H1 (cell line): ENCODE measurements around the gene KCNC1.

Experiments used
- CHD1 ChIP-seq: IDR thresholded peaks from 2 replicates; pipeline ENCODE4 v1.6.1; 2012; ENCODE audit warnings: low read depth, low read length, improper control_type of control experiment
- CHD7 ChIP-seq: fragments of 300-600 bp; sonication (generic); IDR thresholded peaks from 2 replicates; pipeline ENCODE4 v1.7.1; 2012; ENCODE audit warnings: low read length, moderate library complexity, mild to moderate bottlenecking, inconsistent platforms; ENCODE audit not compliant: insufficient replicate concordance
- CTCF ChIP-seq, 3 experiments: IDR thresholded peaks; 1 replicate in 2 of 3; 2 replicates in 1 of 3; pipeline versions ENCODE4 v1.5.1 to v1.6.1; 2011; ENCODE audit warnings: low read length in 3 of 3, mild to moderate bottlenecking in 3 of 3, inconsistent platforms in 2 of 3, low read depth in 1 of 3, moderate library complexity in 1 of 3; ENCODE audit not compliant: insufficient read depth in 1 of 3; ENCODE audit errors: control extremely low read depth in 1 of 3
- EP300 ChIP-seq, 2 experiments: IDR thresholded peaks; 1 replicate in 1 of 2; 2 replicates in 1 of 2; pipeline ENCODE4 v1.6.1; 2011 to 2012; ENCODE audit warnings: low read depth in 2 of 2, low read length in 2 of 2, mild to moderate bottlenecking in 2 of 2, borderline replicate concordance in 1 of 2, inconsistent platforms in 1 of 2, moderate library complexity in 1 of 2
- EZH2 ChIP-seq: fragments of 200-600 bp; sonication (generic); IDR thresholded peaks from 2 replicates; pipeline ENCODE4 v1.7.1; 2012; ENCODE audit warnings: low read depth, mild to moderate bottlenecking, moderate library complexity, low read length, inconsistent platforms; ENCODE audit not compliant: severe bottlenecking
- FOSL1 ChIP-seq: IDR thresholded peaks from 2 replicates; pipeline ENCODE4 v1.6.1; 2011; ENCODE audit warnings: mild to moderate bottlenecking, low read depth, low read length, moderate library complexity; ENCODE audit not compliant: insufficient read depth
- GABPA ChIP-seq: IDR thresholded peaks from 2 replicates; pipeline ENCODE4 v1.6.1; 2011; ENCODE audit warnings: mild to moderate bottlenecking, low read length, moderate library complexity, borderline replicate concordance; ENCODE audit not compliant: insufficient read depth
- JUN ChIP-seq: IDR thresholded peaks from 2 replicates; pipeline ENCODE4 v1.6.1; 2011; ENCODE audit warnings: low read depth, mild to moderate bottlenecking, improper control_type of control experiment, low read length
- JUND ChIP-seq: IDR thresholded peaks from 2 replicates; pipeline ENCODE4 v1.6.1; 2011; ENCODE audit warnings: mild to moderate bottlenecking, improper control_type of control experiment, low read length
- POLR2A ChIP-seq, 2 experiments: IDR thresholded peaks; 1 replicate in 1 of 2; 2 replicates in 1 of 2; pipeline ENCODE4 v1.6.1; 2011; ENCODE audit warnings: low read depth in 2 of 2, low read length in 2 of 2, mild to moderate bottlenecking in 2 of 2; ENCODE audit errors: control extremely low read depth in 1 of 2
- POLR2AphosphoS5 ChIP-seq: IDR thresholded peaks from 2 replicates; pipeline ENCODE4 v1.6.1; 2011; ENCODE audit warnings: low read depth, low read length
- RAD21 ChIP-seq, 2 experiments: IDR thresholded peaks in 1 of 2; conservative IDR thresholded peaks in 1 of 2; 2 replicates each; pipeline ENCODE4 v1.6.1; 2011; ENCODE audit warnings: low read depth in 2 of 2, low read length in 2 of 2, improper control_type of control experiment in 1 of 2, inconsistent platforms in 1 of 2, mild to moderate bottlenecking in 1 of 2, moderate library complexity in 1 of 2
- SIX5 ChIP-seq: IDR thresholded peaks from 2 replicates; pipeline ENCODE4 v1.6.1; 2011; ENCODE audit warnings: mild to moderate bottlenecking, low read depth, low read length
- ZNF274 ChIP-seq: IDR thresholded peaks from 2 replicates; pipeline ENCODE4 v1.7.0; 2012; ENCODE audit warnings: low read length, borderline replicate concordance; ENCODE audit errors: extremely low read depth

- TF ChIP-seq POLR2A (IDR thresholded peaks at IDR 0.05; ENCODE audit: control extremely low read depth in 1 of 2, low read depth in 2 of 2, low read length in 2 of 2), result no peak
- TF ChIP-seq EP300 (IDR thresholded peaks at IDR 0.05; ENCODE audit: borderline replicate concordance in 1 of 2, low read depth in 2 of 2, low read length in 2 of 2), result no peak
- no peak for TF ChIP-seq CTCF (IDR thresholded peaks at IDR 0.05; ENCODE audit: control extremely low read depth in 1 of 3, insufficient read depth in 1 of 3, low read depth in 1 of 3, low read length in 3 of 3)
- no peak for TF ChIP-seq EZH2
- TF ChIP-seq SIX5, result no peak
- no peak for TF ChIP-seq ZNF274
- no peak for TF ChIP-seq JUND
- no peak for TF ChIP-seq GABPA
- TF ChIP-seq JUN, result no peak
- TF ChIP-seq CHD7, result no peak
- no peak for TF ChIP-seq FOSL1
- TF ChIP-seq RAD21 (IDR thresholded peaks at IDR 0.05 in 1 of 2, conservative IDR thresholded peaks at IDR 0.05 in 1 of 2; ENCODE audit: low read depth in 2 of 2, low read length in 2 of 2), result no peak
- TF ChIP-seq CHD1, result no peak
- TF ChIP-seq POLR2AphosphoS5, result no peak
These were observed 32.8 kb downstream of the KCNC1 start for GRCh38 chr11:17767301-17767885.
